ENCODE measurements around the gene EFNA2.

- no peak for TF ChIP-seq CTCF (IDR thresholded peaks at IDR 0.05)
- TF ChIP-seq POLR2A (IDR thresholded peaks at IDR 0.05) = no peak
These were observed 65.2 kb downstream of the EFNA2 start for GRCh38 chr19:1350867-1351266.

Measured in stomach (tissue), 4 donors.